HG02884 (cell line): ENCODE data around the gene ASPRV1.

Source experiments
- ATAC-seq: cut with Tn5 transposase; IDR thresholded peaks from one replicate; pipeline ENCODE4 v1.9.1; 2021; ENCODE audit warnings: mild to moderate bottlenecking, moderate library complexity; ENCODE audit not compliant: unreplicated experiment

Gene ASPRV1

GRCh38 chr2:69943843-69944525 is 17.4 kb downstream of the ASPRV1 start:
- ATAC-seq: no peak

- no peak for ATAC-seq
Measured at GRCh38 chr2:69943000-69943842, 18.2 kb downstream of the ASPRV1 start.

DNA sequence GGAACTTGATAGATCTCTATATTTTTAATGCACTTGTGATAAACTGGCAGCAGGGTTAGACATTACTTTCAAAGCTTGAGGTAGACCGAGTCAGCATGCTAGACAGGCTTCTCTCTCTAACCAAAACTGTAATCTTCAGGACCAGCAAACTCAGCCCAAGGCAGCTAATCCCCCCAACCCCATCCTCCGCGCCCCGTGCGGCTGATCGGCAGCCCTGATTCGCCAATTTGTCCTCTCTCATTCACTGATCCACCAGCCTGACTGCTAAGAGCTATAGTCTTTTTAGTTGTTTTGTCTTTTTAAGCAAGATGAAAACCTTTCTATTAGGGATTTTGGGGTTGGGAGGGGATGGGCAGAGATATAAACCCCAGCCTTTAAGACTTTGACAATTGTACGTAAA is 20.7 kb downstream of the ASPRV1 start:
- no peak for ATAC-seq

- no peak for ATAC-seq
Measured at GRCh38 chr2:69939722-69940121, 21.7 kb downstream of the ASPRV1 start.

DNA sequence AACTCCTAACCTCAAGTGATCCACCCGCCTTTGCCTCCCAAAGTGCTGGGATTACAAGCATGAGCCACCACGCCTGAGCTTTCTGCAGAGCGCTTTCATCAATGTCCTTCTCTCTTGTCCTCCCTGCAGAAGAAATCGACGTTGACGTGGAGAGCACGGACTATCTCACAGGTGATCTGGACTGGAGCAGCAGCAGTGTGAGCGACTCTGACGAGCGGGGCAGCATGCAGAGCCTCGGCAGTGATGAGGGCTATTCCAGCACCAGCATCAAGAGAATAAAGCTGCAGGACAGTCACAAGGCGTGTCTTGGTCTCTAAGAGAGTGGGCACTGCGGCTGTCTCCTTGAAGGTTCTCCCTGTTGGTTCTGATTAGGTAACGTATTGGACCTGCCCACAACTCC is 23.5 kb downstream of the ASPRV1 start:
- no peak for ATAC-seq

- no peak for ATAC-seq
Measured at GRCh38 chr2:69936906-69937305, 24.5 kb downstream of the ASPRV1 start.

GRCh38 chr2:69935011-69935410 is 26.4 kb downstream of the ASPRV1 start:
- no peak for ATAC-seq

DNA sequence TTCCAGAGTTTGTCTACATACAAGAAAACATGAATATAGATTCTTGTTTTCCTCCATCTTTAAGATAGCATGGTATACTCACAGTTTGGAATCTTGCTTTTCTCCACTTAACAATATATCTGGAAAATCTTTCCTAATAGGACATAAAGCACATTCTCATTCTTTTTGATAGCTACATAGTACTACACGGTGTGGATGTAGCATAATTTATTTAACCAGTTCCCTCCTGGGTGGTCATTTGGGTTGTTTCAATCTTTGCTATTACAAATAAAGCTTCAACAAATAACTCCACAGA is 26.9 kb downstream of the ASPRV1 start:
- ATAC-seq: no peak

DNA sequence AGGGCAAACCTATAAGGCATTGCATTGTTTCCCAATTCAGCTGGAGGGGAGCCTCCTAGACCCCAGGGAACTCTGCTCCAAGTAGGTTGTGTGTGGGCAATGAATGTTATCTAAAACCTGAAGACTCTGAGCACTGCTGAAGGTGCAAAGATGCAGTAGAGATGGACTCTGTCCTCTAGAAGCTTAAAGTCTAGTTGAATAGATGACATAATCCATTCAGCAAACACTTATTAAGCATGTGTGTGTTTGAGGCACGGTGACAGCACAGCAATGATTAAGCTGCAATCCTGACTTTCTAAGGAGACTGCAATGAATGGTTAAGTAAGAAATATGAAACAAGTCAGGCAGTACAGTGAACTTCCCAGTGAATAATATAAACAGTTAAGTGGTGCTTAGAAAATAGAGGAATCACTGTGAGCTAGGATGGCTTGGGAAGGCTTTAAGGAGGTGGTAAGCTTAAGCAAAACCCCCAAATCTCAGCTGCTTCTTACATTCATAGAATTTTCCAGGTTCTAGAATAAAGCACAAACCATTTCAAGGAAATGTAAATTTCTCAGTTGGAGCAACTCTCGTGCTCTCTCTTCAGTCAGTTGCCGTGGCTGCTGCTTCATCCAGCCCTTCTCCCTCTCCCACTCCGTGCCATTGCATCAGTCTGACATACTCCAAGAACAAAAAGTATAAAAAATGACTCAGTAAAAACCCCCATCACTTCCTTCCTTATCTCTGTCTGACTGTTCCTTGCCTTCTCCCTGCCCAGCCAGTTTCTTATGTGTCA is 27.4 kb downstream of the ASPRV1 start:
- no peak for ATAC-seq

DNA sequence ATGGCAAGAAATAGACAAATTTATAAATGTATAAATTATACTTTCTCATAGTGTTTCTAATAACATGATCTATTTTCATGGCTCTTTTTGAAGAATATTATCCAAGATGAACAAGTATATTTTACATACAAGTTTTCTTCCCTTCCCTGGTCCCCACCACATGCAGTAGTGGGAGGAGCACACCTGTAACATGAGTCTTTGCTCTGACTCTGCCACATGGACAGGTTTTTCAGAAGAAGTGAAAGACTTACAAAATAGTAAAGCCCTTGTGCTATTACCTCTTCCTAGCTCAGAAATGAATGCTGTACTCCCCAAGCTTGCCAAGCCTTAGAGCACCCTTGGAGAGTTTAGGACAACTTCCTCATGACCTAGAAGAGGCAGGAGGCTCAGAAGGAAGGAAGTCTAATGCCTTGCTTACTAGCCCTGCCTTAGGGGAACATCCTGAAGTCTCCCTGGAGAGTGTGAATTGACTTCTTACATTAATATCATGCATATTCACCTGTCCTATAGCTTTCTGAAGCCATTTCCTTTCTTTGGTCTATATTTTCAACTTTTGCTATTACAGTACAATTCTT is 28.1 kb downstream of the ASPRV1 start:
- ATAC-seq: no peak

GRCh38 chr2:69932596-69932922 is 28.9 kb downstream of the ASPRV1 start:
- no peak for ATAC-seq

DNA sequence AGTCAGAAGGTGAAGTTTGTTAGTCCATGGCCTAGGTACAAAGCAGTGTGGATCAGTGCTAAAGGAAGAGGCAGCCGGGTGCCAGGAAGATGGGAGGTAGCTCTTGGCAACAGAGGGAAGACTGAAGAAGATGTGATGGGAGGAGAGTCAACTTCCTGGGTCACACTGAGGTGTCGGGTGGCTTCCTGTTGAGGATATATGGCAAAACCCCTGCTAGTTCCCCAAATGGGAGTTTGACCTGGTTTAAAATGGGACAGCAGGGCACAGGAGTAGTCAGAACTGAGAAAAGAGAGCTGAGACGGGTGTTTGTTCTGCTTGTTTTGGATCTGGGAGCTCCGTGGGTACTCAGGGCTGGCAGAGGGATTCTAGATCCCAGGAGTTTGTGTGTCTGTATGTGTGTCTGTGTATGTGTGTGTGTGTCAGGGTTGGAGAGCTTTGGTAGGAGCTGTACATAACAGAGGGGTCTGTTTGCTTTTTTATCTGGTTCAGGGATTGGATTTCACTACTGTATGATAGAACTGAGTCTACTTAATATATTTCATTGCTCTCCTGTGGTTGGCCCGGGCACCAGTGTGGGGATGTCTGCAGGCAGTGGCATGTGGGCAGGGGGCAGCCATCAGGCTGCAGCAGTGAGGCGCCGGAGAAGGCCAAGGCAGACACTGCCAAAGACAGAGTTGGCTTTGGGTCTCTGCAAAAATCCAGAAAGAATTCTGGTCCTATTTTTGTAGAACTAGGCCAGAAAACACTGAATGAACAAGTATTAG is 29.4 kb downstream of the ASPRV1 start:
- ATAC-seq: no peak

DNA sequence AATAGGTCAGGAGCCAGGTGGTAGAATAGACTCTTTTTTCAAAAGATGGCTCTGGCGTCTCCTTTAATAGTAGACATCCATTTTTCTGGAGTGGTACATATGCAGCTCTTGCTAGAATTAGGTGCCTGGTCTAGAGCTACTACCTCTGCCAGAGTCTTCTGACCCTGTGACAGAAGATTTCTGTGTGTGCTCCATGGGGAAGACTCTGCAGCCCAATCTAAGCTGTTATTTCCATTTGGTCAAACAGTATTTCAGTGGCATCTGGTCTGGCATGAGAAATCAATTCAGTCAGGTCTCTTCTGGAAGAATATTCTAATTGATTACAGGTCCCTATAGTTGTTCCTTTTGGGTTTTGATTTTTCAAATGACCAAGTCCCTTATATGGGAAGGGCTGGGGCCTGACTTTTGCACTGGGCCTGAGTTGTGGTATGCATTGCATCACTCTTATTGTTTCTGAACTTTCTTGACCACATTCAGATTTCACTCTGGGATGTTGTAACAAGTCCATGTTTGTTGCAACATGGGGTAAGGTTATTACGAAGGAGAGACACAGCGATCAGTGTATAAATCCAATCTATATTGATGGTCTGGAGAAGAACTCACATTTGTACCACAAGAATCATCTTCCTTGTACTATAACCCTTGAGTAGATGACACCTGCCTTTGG is 34.4 kb downstream of the ASPRV1 start:
- no peak for ATAC-seq

GRCh38 chr2:69923116-69923515 is 38.3 kb downstream of the ASPRV1 start:
- no peak for ATAC-seq

DNA sequence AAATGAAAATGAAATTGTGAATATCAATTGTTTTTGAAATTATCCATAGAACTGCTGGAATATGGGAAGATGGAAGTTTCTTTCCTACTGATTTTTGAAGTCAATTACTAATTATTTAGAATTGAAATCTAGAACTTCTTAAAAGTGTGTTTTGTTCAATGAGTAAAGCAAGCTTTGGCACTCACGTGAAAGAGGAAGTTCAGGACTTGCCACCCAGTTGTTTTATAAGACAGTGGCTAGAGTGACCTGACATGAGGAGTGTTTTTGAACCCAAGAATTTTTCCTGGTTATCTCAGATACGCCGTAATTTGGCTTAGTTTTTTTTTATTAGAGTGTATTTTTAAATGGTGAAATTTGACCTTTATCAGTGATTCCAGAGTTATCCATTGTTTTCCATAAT is 43.0 kb downstream of the ASPRV1 start:
- ATAC-seq: no peak

DNA sequence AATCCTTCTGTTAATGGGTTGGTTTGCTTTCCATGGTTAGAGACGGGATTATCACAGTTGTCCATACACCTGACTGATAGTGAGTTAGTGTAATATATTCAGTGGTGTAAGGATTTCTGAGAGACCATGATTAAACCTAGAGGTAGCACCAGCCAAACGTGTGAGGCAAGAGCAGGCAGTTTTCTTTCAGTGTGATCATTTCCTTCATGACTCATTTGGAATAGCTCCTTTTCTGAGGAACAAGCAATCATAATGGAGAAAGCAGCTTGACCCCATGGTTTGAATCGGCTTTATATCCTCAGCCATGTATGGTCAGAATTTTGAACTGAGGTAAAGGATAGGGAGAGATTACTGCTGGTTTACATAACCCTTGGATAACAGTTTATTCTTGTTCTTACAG is 43.6 kb downstream of the ASPRV1 start:
- no peak for ATAC-seq

DNA sequence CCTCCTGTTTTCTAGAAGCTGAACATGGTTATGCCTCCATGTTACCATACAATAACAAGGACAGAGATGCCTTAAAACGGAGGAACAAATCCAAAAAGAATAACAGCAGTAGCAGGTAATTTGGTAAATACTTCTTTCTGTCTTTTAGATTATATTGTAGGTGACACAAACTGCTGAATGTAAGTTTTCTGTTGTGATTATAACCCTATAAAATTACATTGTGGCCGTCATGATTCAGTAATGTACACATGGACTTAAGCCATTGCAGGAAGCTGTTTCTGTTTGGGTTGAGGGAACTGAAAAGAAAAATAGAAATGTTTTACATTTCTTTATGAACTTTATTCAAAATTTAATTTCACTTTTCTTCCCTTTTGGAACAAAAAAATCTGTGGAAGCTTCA is 45.3 kb downstream of the ASPRV1 start:
- ATAC-seq: no peak

GRCh38 chr2:69914950-69915945 is 46.2 kb downstream of the ASPRV1 start, which contains the start of gene MXD1:
Gene MXD1, plus strand, starts transcription at chr2:69915109. Its CDS starts 222 bp downstream, at chr2:69915331.
- no peak for ATAC-seq
